Liver (tissue), 9 donors: ENCODE results near the gene YBEY. TPM values are rescaled to one million over a fixed set of nuclear protein-coding genes. Genes with fewer than 3 reads are reported as not detected.

Source experiments
- DNase-seq: peaks from one replicate; pipeline ENCODE4 v3.0.0-alpha.2; 2017; ENCODE audit warnings: low spot score
- H3K27ac ChIP-seq, 2 donors: one replicate each; pipeline ENCODE4 v1.7.0; 2013; ENCODE audit warnings: inconsistent platforms in 2 of 2, low read length in 2 of 2, control low read depth in 1 of 2, low read depth in 1 of 2, mild to moderate bottlenecking in 1 of 2
- H3K27me3 ChIP-seq, 4 donors: one replicate each; pipeline versions ENCODE4 v1.6.1 to v1.7.0; 2013; ENCODE audit warnings: low read length in 3 of 4, inconsistent platforms in 1 of 4, mild to moderate bottlenecking in 1 of 4, moderate library complexity in 1 of 4; ENCODE audit not compliant: control insufficient read depth in 4 of 4, insufficient read depth in 4 of 4
- H3K36me3 ChIP-seq, 4 donors: one replicate each; pipeline versions ENCODE4 v1.6.1 to v1.7.0; 2013; ENCODE audit warnings: low read length in 3 of 4, mild to moderate bottlenecking in 3 of 4, low read depth in 1 of 4, moderate library complexity in 1 of 4; ENCODE audit not compliant: control insufficient read depth in 4 of 4, insufficient read depth in 3 of 4
- H3K4me1 ChIP-seq, 4 donors: one replicate each; pipeline versions ENCODE4 v1.6.1 to v1.7.0; 2013; ENCODE audit warnings: low read length in 3 of 4, mild to moderate bottlenecking in 3 of 4, moderate library complexity in 1 of 4; ENCODE audit not compliant: control insufficient read depth in 4 of 4, insufficient read depth in 4 of 4
- H3K4me3 ChIP-seq, 3 donors: one replicate each; pipeline versions ENCODE4 v1.6.1 to v1.7.0; 2013; ENCODE audit warnings: low read length in 3 of 3, control low read depth in 1 of 3, low read depth in 1 of 3, mild to moderate bottlenecking in 1 of 3
- H3K9ac ChIP-seq, 2 donors: one replicate each; pipeline ENCODE4 v1.7.0; 2013; ENCODE audit warnings: low read length in 2 of 2, mild to moderate bottlenecking in 2 of 2, moderate library complexity in 2 of 2, control low read depth in 1 of 2, low read depth in 1 of 2
- H3K9me3 ChIP-seq, 4 donors: one replicate each; pipeline versions ENCODE4 v1.6.1 to v1.7.0; 2013; ENCODE audit warnings: low read length in 3 of 4; ENCODE audit not compliant: control insufficient read depth in 4 of 4
- EGR1 ChIP-seq, 2 donors: IDR thresholded peaks; 2 replicates each; pipeline ENCODE4 v1.6.1; 2016 to 2018; ENCODE audit warnings: antibody characterized with exemption in 2 of 2, low read depth in 2 of 2
- FOXA1 ChIP-seq: IDR thresholded peaks from 2 replicates; pipeline ENCODE4 v1.6.1; 2016; ENCODE audit warnings: antibody characterized with exemption
- FOXA2 ChIP-seq: IDR thresholded peaks from 2 replicates; pipeline ENCODE4 v1.6.1; 2016; ENCODE audit warnings: antibody characterized with exemption
- GABPA ChIP-seq, 2 donors: IDR thresholded peaks in 1 of 2; conservative IDR thresholded peaks in 1 of 2; 2 replicates each; pipeline ENCODE4 v1.6.1; 2016; ENCODE audit warnings: antibody characterized with exemption in 2 of 2, mild to moderate bottlenecking in 1 of 2, moderate library complexity in 1 of 2
- HNF4A ChIP-seq, 2 donors: conservative IDR thresholded peaks; 2 replicates each; pipeline ENCODE4 v1.6.1; 2016; ENCODE audit warnings: antibody characterized with exemption in 2 of 2, mild to moderate bottlenecking in 2 of 2
- HNF4G ChIP-seq: IDR thresholded peaks from 2 replicates; pipeline ENCODE4 v1.6.1; 2016; ENCODE audit warnings: antibody characterized with exemption
- JUND ChIP-seq, 2 donors: IDR thresholded peaks; 2 replicates each; pipeline ENCODE4 v1.6.1; 2016; ENCODE audit warnings: antibody characterized with exemption in 2 of 2
- NR2F2 ChIP-seq: IDR thresholded peaks from 2 replicates; pipeline ENCODE4 v1.6.1; 2016; ENCODE audit warnings: antibody characterized with exemption
- RAD21 ChIP-seq, 2 donors: IDR thresholded peaks; 2 replicates each; pipeline ENCODE4 v1.6.1; 2016; ENCODE audit warnings: antibody characterized with exemption in 2 of 2, mild to moderate bottlenecking in 2 of 2
- RXRA ChIP-seq, 2 donors: IDR thresholded peaks; 2 replicates each; pipeline ENCODE4 v1.6.1; 2017 to 2018; ENCODE audit warnings: antibody characterized with exemption in 2 of 2, mild to moderate bottlenecking in 1 of 2
- SP1 ChIP-seq: IDR thresholded peaks from 2 replicates; pipeline ENCODE4 v1.6.1; 2018; ENCODE audit warnings: antibody characterized with exemption, mild to moderate bottlenecking
- TAF1 ChIP-seq: conservative IDR thresholded peaks from 2 replicates; pipeline ENCODE4 v1.6.1; 2016; ENCODE audit warnings: antibody characterized with exemption, mild to moderate bottlenecking
- YY1 ChIP-seq: IDR thresholded peaks from 2 replicates; pipeline ENCODE4 v1.6.1; 2016; ENCODE audit warnings: antibody characterized with exemption, mild to moderate bottlenecking
- WGBS: extraction: QIAGEN DNeasy Blood & Tissue Kit; methylation state at CpG from one replicate; pipeline ENCODE4 v1.1.7; 2013; 5-methylcytosine and 5-hydroxymethylcytosine counted together
- polyA plus RNA-seq, 2 donors: library from polyadenylated mRNA; stranded (reverse) in 1 of 2; unstranded in 1 of 2; fragments of 200-250 nt in 1 of 2; fragments of >200 nt in 1 of 2; fragmentation: Nextera tagmentation in 1 of 2; extraction: Ambion mirVana in 1 of 2; gene quantifications; one replicate each; pipeline versions ENCODE4 v1.2.1 to v1.2.3, GENCODE V29; 2013 to 2015
- total RNA-seq, 2 donors: library from RNA; depleted of rRNA; stranded (reverse); fragments of >200 nt; gene quantifications; one replicate each; pipeline ENCODE4 v1.2.3, GENCODE V29; 2014
- TF ChIP-seq, protein P1 (sequence below): IDR thresholded peaks from 2 replicates; pipeline ENCODE4 v1.6.1; 2016; ENCODE audit warnings: antibody characterized with exemption
- TF ChIP-seq, protein P2 (sequence below): IDR thresholded peaks from 2 replicates; pipeline ENCODE4 v1.6.1; 2016; ENCODE audit warnings: antibody characterized with exemption
- TF ChIP-seq, protein P3 (sequence below): fragments of 150-350 bp; IDR thresholded peaks from 2 replicates; pipeline ENCODE4 v1.5.1; 2017; ENCODE audit warnings: improper control_type of control experiment, low read depth, low read length; ENCODE audit not compliant: missing input control
- TF ChIP-seq, protein P4 (sequence below): IDR thresholded peaks from 2 replicates; pipeline ENCODE4 v1.6.1; 2016; ENCODE audit warnings: antibody characterized with exemption
- TF ChIP-seq, protein P5 (sequence below): IDR thresholded peaks from 2 replicates; pipeline ENCODE4 v1.6.1; 2016; ENCODE audit warnings: antibody characterized with exemption, mild to moderate bottlenecking
- donor health status: healthy.
- donor health status: healthy.
- donor health status: healthy.
- donor health status: healthy.
- donor health status: healthy.

YBEY gene
- total and polyA plus RNA-seq, 4 donors, result 6.3 to 11.8 (median 10.0) TPM

DNA sequence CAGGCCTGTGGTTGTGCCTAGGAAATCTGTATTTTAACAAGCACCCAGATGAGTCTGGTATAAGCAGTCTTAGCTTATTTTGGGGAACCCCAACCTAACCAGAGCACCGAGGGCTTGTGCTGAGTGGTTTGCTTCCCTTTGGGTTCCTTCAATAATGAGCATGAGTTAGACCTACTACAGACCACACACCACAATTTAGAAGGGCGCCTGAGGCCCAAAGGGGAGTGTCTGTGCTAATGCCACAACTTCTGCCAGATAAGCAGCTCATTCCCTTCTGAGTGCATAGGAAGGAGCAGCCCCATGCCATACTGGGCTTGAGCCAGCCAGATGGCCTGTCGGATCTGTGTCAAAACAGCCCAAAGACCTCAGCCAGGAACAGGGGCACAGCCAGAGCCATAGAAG is 42.2 kb upstream of the YBEY start:
- TF ChIP-seq, protein P1, sequence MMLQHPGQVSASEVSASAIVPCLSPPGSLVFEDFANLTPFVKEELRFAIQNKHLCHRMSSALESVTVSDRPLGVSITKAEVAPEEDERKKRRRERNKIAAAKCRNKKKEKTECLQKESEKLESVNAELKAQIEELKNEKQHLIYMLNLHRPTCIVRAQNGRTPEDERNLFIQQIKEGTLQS, result no peak
- TF ChIP-seq FOXA1 (no peak), GABPA (IDR thresholded peaks at IDR 0.05 in 1 of 2, conservative IDR thresholded peaks at IDR 0.05 in 1 of 2) (no peak), JUND (IDR thresholded peaks at IDR 0.05) (no peak), RXRA (IDR thresholded peaks at IDR 0.05) (no peak), YY1 (no peak), HNF4G (no peak), SP1 (no peak), FOXA2 (no peak), TAF1 (no peak), EGR1 (IDR thresholded peaks at IDR 0.05; ENCODE audit: low read depth in 2 of 2) (no peak), RAD21 (IDR thresholded peaks at IDR 0.05) (no peak), NR2F2 (no peak), HNF4A (conservative IDR thresholded peaks at IDR 0.05) (no peak)
- TF ChIP-seq, protein P2, sequence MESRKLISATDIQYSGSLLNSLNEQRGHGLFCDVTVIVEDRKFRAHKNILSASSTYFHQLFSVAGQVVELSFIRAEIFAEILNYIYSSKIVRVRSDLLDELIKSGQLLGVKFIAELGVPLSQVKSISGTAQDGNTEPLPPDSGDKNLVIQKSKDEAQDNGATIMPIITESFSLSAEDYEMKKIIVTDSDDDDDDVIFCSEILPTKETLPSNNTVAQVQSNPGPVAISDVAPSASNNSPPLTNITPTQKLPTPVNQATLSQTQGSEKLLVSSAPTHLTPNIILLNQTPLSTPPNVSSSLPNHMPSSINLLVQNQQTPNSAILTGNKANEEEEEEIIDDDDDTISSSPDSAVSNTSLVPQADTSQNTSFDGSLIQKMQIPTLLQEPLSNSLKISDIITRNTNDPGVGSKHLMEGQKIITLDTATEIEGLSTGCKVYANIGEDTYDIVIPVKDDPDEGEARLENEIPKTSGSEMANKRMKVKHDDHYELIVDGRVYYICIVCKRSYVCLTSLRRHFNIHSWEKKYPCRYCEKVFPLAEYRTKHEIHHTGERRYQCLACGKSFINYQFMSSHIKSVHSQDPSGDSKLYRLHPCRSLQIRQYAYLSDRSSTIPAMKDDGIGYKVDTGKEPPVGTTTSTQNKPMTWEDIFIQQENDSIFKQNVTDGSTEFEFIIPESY, result no peak
- TF ChIP-seq, protein P3, sequence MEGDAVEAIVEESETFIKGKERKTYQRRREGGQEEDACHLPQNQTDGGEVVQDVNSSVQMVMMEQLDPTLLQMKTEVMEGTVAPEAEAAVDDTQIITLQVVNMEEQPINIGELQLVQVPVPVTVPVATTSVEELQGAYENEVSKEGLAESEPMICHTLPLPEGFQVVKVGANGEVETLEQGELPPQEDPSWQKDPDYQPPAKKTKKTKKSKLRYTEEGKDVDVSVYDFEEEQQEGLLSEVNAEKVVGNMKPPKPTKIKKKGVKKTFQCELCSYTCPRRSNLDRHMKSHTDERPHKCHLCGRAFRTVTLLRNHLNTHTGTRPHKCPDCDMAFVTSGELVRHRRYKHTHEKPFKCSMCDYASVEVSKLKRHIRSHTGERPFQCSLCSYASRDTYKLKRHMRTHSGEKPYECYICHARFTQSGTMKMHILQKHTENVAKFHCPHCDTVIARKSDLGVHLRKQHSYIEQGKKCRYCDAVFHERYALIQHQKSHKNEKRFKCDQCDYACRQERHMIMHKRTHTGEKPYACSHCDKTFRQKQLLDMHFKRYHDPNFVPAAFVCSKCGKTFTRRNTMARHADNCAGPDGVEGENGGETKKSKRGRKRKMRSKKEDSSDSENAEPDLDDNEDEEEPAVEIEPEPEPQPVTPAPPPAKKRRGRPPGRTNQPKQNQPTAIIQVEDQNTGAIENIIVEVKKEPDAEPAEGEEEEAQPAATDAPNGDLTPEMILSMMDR, result no peak
- TF ChIP-seq, protein P4, sequence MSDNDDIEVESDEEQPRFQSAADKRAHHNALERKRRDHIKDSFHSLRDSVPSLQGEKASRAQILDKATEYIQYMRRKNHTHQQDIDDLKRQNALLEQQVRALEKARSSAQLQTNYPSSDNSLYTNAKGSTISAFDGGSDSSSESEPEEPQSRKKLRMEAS, result no peak
- TF ChIP-seq, protein P5, sequence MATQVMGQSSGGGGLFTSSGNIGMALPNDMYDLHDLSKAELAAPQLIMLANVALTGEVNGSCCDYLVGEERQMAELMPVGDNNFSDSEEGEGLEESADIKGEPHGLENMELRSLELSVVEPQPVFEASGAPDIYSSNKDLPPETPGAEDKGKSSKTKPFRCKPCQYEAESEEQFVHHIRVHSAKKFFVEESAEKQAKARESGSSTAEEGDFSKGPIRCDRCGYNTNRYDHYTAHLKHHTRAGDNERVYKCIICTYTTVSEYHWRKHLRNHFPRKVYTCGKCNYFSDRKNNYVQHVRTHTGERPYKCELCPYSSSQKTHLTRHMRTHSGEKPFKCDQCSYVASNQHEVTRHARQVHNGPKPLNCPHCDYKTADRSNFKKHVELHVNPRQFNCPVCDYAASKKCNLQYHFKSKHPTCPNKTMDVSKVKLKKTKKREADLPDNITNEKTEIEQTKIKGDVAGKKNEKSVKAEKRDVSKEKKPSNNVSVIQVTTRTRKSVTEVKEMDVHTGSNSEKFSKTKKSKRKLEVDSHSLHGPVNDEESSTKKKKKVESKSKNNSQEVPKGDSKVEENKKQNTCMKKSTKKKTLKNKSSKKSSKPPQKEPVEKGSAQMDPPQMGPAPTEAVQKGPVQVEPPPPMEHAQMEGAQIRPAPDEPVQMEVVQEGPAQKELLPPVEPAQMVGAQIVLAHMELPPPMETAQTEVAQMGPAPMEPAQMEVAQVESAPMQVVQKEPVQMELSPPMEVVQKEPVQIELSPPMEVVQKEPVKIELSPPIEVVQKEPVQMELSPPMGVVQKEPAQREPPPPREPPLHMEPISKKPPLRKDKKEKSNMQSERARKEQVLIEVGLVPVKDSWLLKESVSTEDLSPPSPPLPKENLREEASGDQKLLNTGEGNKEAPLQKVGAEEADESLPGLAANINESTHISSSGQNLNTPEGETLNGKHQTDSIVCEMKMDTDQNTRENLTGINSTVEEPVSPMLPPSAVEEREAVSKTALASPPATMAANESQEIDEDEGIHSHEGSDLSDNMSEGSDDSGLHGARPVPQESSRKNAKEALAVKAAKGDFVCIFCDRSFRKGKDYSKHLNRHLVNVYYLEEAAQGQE, result no peak
- Histone ChIP-seq H3K9ac (no peak overlapping the region), H3K27me3 (no peaks in the 10 kb centered on the region), H3K36me3 (peaks cover 25 to 82% (median 71%) of the 10 kb centered on the region in 4 donors), H3K9me3 (no peaks in the 10 kb centered on the region), H3K27ac (no peak overlapping the region), H3K4me3 (no peak overlapping the region), H3K4me1 (peaks cover 0 to 6% (median 2%) of the 10 kb centered on the region in 4 donors)
- 97% methylated on average over 3 of the region's 3 CpGs for WGBS
- DNase-seq, result no peak
